Globus pallidus (tissue), 1 donor: ENCODE data around the gene APP.
"Not testable (repeated sequence)": the region's sequence is repeated elsewhere in the genome, so short reads cannot be mapped to it uniquely, and the experiment has no call there.

Source experiments
- DNase-seq: peaks from one replicate; pipeline ENCODE4 v3.0.0-alpha.2; 2015; ENCODE audit warnings: low spot score

APP gene

DNA sequence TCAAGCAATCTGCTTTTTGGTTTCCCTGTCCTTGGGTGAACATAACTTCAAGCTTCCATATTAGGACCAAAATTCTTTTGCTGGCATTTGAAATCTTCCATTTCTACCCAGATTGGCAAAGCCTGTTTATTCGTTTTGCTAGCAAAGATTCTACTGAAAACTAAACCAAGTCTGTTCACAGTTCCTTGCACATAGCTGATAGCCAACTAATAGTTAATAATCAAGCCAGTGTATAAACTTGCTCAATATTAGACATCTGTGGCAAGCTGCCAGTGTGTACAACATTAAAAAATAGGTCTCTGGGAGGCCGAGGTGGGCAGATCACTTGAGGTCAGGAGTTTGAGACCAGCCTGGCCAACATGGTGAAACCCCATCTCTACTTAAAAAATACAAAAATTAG is 6.3 kb downstream of the APP start:
- DNase-seq = no peak

DNA sequence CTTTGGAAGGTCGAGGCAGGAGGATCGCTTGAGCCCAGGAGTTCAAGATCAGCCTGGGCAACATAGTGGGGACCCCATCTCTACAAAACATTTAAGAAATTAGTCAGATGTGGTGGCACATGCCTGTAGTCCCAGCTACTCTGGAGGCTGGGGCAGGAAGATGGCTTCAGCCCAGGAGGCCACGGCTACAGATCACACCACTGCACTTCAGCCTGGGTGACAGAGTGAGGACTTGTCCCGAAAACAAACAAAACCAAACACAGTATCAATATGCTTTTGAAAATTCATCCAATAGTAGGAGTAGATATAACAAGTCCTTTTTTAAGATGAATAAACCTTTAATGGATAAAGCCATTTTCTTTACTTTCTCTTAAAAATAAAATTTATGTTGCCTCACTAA is 8.5 kb downstream of the APP start:
- DNase-seq = no peak

DNA sequence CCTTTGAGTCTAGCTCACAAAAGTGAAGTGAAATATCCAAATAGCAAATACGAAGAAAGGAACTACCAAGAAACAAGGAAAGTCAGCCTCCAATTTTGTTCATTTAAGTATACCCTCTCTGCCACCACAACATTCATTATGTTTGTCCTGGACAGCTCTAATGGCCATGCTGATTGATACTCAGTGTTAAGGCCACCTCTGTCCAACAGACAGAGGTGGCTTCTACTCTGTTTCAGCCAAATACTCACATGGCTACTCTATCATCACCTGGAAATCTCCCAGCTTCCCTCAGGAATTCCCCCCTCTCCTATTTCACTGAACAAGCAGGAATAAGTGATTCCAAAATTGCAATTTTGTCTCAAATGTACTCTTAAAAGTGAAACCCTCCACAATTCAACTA is 10.7 kb downstream of the APP start:
- no peak for DNase-seq

DNA sequence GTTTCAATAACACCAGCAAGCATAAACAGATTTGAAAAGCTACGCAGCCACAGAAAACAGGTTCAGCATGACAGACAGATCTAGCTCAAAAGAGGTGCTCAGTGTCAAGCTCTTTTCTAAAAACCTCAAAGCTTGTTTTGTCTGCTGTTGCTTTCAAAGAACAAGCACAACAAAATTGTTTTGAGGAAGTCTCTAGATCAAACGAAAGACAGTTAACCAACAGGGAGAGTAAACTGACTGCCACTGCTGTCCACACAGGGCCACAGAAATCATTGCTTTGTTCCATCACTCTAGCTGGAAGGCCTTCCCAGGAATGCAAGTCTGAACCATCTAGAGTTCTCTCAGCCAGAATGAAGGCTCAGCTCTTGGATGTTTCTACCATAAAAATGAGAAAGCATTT is 12.8 kb downstream of the APP start:
- DNase-seq = no peak

DNA sequence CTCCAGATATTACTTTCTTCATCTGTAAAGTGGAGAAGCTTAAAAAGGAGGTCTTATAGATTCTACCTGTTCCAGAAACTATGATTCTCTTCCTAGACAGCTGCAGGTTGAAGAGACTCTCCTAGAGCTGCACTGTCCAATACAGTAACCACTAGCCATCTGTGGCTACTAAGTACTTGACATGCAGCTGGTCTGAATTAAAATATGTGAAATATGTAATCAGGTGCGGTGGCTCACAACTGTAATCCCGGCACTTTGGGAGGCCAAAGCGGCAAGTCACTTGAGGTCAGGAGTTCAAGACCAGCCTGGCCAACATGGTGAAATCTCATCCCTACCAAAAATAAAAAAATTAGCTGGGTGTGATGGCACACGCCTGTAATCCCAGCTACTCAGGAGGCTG is 15.8 kb downstream of the APP start:
- DNase-seq = no peak

DNA sequence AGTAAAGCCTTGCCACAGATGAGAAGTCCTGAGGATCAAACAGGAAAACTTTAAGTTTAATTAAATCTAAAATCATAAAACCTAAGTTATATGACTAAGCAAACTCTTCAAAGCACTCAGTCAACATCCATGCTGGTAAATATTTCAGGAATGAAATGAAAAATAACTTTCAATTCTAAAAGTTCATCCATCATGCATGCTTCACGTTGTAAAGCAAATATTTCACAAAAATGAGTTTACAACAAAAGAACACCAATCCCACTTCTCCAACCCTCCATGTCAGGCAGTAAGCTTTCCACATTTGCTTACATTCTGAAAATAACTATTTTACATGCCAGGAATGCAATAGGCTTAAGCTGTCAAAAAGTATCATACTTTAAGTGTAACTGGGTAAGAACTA is 16.8 kb downstream of the APP start:
- no peak for DNase-seq

DNA sequence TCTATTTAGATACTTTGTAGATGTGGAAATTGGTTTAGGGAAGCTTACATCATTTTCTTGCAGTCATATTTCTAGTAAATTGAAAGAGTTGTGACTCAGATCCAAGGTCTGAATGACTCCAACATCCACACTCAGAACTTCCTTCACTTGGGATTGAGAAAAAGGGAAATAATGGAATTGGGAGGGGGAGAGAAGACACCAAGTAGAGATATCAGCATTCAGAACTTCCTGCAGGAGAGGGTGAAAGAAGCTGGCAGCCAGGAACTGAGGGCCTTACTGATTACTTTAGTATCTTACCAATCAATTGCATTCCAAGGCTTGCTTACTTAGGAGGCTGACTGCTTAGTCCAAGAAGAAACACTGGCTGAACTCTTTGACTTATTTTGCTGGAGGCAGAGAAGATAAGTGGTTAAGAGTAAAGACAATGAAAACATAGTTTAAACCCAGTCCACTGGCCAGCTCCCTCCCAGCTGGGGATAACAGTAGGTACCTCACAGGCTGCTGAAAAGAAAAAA is 21.7 kb downstream of the APP start:
- DNase-seq = no peak

DNA sequence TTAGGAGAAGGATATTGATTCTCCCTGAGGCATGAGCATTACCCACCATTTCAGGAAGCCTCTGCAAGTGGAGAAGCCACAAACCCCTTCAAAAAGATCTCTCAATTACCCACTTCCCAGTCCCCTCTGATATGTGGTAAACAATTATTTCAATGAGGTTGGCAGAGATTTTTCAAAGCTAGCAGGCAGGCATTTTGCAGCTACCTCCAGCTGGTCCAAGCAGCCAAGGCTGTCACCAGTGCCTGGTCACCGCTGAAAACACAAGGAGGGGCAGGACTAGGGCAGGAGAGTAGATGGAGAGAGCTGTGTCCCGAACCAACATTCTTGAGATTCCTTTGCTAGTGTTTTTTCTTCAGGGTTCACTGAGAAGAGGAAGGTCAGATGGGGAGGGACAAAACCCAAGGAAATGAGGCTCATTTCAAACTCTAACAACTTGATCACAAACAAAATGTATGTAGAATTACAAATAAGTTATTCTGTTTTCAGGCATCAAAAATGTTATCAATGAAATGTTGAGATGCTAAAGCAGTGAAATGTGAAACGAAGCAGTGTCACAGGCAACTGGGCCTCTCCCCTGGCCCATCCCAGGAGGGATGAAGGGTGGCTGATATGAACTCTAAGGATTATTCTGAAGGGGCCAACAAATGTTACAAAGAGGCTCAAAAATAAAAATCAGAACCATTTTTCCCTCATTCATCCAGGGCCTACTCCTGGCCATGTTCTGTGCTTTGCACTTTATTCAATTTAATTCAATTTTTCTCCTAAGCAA is 22.3 kb downstream of the APP start:
- no peak for DNase-seq

DNA sequence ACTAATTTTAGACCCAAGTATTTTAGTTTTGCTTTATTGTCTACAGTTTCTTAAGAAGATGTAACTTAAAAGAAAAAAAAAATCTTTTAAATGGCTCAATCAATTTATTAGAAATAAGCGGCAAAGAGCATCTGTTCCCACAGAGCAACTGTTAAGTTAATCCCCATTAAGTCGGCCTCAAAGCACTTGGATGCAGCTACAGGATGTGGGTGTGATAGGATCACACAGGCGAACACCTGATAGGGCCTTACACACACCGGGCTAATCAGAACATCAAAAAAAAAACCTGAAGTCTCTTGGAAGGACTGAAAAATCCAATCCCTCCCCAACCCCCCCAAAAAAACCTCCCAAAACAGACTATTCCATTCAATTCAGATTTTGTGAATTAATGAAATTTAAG is 23.0 kb downstream of the APP start:
- DNase-seq = no peak

DNA sequence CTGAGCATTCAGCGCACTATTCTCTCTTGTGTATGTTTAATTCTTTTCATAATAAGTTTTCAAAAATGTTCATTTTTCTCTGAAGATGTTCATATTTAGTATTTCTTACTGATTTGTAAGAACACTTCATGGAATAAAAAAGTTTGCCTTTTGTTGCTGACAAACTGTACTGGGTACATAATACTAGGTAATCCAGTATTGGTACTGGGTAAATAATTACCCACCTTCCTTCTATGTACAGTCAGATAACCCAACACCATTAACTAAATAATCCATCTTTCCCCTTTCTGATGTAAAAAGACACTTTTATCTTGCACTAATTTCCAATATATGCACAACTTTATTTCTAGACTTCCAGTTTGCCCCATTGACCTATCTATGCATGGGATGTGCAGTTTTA is 23.9 kb downstream of the APP start:
- DNase-seq = no peak

DNA sequence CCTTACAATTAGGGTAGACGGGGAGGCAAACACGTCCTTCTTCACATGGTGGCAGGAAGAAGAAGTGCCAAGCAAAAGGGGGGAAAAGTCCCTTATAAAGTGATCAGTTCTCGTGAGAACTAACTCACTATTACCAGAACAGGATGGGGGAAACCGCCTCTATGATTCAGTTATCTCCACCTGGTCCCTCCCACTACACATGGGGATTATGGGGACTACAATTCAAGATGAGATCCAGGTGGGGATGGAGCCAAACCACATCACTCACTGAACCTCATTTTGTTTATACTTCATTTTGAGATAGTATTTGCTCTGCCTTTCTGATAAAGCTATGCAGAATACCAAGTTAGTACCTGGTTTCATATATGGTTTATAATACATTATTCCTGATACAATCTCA is 26.5 kb downstream of the APP start:
- no peak for DNase-seq

DNA sequence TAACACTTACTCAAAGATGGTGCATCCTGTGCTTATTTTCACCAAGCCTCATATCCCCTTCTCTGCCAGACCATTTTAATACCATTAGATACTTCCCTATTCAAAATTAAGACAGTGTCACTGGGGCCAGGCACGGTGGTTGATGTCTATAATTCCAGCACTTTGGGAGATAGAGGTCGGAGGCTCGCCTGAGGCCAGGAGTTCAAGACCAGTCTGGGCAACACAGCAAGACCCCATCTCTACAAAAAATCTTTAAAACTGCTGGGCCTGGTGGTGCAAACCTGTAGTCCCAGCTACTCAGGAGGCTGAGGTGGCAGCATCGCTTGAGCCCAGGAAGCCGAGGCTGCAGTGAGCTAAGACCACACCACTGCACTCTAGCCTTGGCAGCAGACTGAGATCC is 28.2 kb downstream of the APP start:
- DNase-seq = no peak

DNA sequence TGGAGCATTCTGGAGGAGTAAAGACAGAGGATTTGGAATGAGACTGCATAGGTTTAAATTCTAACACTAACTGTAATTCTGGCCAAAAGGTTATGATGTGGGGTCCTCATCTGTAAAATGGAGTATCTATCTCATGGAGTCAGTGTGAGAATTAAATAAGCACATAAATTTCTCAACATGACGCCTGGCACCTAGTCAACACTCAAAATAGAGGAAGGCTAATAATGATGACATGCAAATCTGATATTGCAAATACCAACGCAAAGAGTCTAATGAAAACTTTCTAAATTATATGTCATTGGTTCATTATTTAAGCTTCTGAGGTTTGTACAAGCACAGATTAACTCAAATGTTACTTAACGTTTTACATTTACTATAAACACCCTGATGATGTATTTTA is 29.6 kb downstream of the APP start:
- DNase-seq = no peak

DNA sequence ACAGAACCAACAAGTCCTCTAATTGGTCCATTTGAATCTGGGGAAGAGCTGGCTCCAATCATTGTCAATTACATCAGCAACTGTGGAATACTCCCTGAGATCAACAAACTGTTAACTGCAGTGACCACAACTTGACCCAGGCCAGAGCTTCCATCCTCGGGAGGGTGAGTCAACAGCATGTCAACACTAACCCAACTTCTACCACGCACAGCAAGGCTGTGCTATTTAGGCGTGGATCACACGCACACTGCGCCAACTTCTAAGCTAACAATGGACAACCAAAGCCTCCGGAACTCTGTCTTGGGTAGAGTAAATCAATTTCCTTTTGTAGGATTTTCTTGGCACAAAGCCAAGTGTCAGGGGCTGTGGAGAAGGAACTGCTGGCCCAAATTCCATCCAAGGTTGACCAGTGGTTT is 30.4 kb downstream of the APP start:
- peak; percentile 25 for DNase-seq

DNA sequence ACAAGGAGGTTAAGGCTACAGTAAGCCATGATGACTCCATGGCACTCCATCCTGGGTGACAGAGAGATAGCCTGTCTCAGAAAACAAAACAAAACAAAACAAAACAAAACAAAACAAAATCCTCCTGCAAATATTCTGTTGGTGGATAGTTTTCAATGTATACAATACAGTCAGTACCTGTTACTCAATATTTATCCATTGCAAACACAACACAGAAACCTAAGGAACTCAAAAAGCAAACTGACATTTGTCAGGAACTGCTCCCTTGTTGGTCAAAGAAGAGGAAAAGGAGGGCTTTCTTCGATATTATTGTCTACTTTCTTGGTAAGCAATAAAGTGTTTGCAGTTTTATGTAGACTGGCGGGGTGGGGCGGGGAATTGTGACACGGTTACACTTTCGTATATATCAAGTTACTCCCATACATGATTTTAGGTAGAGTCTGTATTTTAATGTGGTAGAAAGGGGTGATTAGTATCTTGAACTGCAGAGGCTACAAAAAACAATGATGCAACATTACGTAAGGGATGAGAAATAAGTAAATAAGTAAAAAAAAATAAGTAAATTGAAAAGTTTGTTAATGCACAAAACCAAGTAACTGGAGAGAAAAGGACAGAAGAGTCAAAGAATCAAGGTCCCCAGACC is 31.8 kb downstream of the APP start:
- DNase-seq = no peak

DNA sequence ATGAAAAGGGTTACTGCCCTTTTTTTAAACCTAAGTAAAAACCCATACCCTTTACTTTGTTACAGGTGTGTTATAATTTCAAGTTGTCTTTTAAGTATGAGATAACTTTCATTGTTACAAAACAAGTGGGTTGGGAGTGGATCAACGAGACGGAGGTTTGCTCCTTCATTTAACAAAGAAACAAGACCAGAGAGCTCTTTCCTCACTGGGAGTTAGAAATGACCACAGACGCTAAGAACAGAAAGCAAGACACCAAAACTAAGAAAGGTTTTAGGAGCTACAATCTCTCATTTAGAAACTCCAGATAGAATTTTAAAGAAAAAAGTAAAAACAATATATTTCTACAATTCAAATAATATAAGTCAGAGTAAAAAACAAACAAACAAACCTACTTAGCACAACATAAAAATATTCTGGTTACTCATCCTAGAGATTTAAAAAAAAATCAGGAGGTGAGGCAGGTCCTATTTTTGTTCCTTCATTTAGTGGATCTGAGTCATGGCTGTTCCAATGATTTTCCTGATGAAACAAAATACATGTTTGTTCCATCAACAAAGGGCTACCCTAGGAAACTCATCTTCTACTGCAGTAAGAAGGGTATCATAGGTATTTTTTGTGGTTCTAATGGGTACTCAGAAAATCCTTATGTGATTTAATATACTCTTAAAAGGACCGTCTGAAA is 33.0 kb downstream of the APP start:
- no peak for DNase-seq

DNA sequence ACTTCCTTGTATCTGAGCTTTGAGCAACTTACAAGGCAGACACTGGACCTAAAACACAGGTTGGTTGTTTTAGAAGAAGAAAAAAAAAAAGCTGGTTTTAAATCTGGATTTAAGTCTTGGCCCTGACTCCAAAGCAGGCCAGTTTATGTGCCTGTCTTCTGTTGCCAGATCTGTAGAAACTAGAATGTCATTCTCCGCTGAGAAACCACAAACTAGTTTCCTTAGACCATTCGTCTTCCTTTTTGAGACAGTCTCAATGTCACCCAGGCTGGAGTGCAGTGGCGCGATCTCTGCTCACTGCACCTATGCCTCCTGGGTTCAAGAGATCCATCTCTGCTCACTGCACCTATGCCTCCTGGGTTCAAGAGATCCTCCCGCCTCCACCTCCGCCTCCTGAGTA is 33.9 kb downstream of the APP start:
- no peak for DNase-seq

DNA sequence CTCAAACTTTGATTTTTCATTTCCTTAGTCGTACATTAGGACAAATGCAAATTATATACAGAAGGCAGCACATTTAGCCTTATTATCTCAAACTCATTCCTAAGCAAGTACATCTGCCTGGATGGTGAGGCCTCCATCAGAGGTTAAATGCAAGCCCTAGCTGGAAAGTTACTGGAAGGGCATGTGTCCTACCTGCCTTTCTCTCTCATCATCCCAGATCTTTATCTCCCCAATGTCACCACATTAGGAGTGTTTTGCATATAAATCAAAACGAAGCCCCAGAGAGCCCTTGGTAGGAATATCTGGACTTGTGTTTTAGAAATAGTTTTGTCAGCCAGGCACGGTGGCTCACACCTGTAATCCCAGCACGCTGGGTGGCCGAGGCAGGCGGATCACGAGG is 35.0 kb downstream of the APP start:
- DNase-seq = no peak

DNA sequence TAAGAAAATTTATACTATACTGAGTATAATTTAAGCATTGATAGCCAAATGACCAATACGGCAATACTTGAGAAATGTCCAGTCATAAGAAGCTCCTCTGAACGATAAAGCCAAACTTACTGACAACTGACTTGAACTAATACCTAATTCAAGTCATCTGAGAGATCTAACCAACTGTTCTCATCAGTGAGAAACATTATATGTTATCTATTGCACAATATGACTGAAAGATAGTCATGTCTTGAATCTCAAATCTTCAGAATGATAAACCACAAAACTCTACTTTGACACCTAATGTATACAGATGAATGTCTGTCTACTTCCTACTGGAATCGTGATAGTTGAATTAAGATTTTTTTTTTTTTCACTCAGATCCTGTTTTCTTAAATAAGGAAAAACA is 39.0 kb downstream of the APP start:
- DNase-seq = no peak

DNA sequence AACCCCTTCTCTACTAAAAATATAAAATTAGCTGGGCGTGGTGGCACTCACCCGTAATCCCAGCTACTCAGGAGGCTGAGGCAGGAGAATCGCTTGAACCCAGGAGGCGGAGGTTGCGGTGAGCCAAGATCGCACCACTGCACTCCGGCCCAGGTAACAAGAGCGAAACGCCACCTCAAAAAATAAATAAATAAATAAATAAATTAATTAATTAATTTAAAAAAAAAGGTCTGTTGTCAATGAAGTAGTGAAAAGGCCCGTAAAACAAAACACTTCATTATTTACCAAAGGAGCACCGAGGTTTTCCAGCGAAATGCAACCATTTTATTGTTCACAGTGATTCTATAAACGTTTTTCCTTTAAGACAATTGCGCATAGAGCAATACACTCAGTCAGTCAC is 39.5 kb downstream of the APP start:
- not testable (repeated sequence) for DNase-seq

DNA sequence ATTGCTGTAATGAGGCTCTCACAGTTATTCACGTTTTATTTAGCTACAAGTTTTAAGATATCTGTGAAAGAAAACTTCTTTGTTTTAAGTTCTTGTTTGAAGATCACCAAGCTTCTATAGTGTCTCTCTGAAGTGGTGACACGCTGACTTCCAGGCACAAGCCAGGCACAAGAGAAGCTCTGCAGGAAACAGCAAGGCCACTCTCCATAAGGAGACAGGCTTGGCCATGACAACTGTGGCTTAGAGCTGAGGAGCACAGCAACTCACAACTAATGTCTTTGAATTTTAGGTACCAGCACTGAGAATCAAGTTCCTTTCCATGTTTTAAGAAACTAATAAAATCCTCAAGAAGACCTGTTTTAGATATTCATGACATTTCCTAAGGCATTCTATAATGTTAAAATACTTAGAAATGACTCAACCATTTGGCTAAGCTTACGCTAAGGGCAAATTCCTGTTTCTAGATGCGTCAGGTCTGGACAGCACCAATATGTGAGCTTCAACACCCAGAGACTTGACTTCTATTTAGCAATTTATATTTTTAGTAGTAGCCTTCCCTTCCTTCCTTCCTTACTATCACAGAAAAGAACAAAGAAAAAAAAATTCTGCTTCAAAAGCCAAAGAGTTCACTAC is 40.2 kb downstream of the APP start:
- DNase-seq = no peak

DNA sequence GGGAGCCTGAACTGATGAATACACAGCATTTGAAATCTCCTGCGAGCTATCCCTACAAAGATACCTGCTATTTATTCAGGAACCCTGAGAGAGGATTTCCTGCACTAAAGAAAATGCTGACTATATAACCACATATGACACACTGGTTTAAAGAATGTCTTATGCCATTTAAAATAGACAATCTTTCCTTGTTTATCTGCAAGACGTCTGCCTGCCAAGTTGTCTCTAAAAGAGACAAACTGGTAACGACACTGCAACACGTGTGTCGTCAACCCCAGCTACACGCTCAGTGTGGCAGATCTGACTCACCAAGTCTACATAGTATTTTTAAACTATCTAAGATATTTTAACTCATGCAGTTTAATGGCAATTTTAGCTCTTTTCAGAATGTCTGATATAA is 42.7 kb downstream of the APP start:
- no peak for DNase-seq
